Islet of Langerhans (tissue), 1 donor: ENCODE results near the gene NPC1L1.
A peak's percentile ranks its signal among the peaks of the same experiment; 100 is the strongest.

Experiments
- FAIRE-seq: peaks from one replicate; lab custom pipeline; 2011; peaks lifted over from hg19 to GRCh38; lab: Jason Lieb, UNC

NPC1L1 gene

GRCh38 chr7:44541028-44541869 lies at the start of gene NPC1L1:
NPC1L1 (minus strand) TSS chr7:44541330; CDS start chr7:44541259, 71 bp downstream.
- FAIRE-seq: no peak

GRCh38 chr7:44590910-44591309 lies 49.8 kb upstream of the NPC1L1 start:
- no peak for FAIRE-seq

DNA sequence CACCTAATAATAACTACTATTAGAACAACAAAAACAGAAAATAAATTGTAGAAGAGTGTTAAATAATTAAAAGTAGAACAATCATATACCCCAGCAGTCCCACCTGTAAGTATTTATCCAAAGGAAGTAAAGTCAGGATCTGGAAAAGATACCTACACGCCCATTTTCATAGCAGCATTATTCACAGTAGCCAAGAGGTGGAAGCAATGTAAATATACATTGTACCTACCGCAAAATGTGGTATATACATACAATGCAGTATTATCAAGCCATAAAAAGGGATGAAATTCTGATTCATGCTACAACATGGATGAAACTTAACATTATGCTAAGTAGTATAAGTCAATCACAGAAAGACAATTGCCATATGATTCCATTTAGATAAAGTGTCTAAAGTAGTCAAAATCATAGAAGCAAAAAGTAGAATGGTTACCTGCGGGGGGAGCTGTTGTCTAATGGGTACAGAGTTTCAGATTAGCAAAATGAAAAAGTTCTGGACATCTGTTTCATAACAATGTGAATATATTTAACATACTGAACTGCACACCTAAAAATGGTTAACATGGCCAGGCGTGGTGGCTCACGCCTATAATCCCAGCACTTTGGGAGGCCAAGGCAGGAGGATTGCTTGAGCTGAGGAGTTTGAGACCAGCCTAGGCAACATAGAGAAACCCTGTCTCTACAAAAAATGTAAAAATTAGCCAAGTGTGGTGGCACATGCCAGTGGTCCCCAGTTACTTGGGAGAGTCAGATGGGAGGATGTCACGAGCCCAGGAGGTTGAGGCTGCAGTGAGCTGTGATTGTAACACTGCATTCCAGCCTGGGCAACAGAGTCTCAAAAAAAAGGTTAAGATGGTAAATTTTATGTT lies 46.9 kb upstream of the NPC1L1 start:
- peak; percentile 27 for FAIRE-seq

GRCh38 chr7:44583146-44583865 lies 42.2 kb upstream of the NPC1L1 start:
- FAIRE-seq: no peak

- FAIRE-seq: peak; percentile 30
These were observed 40.9 kb upstream of the NPC1L1 start, which contains the start of gene TMED4 for GRCh38 chr7:44581879-44582603. TMED4 (minus strand) TSS chr7:44582231; CDS start chr7:44582206, 25 bp downstream.

- FAIRE-seq: no peak
These were observed 40.1 kb upstream of the NPC1L1 start for GRCh38 chr7:44580945-44581878.

GRCh38 chr7:44576228-44576627 lies 35.1 kb upstream of the NPC1L1 start:
- FAIRE-seq: no peak

DNA sequence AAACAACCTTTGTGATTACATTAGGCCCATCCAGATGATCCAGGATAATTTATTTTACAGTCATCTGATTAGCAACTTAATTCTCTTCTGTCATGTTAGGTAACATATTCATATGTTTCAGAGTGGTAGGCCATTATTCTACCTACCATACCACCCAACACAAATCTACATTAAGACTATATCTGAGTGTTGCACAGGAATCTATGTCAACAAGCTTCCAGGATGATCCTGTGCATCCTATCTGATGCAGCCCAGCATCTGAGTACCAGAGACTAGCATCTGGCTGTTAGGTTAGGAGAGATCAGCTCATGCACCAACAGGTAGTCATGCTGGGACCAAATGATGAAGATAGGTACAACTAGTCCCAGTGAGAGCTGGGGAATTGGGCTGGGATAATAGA lies 33.9 kb upstream of the NPC1L1 start:
- no peak for FAIRE-seq

- FAIRE-seq: no peak
These were observed 33.2 kb upstream of the NPC1L1 start for GRCh38 chr7:44574287-44574872.

- peak; percentile 51 for FAIRE-seq
These were observed 32.5 kb upstream of the NPC1L1 start, which contains the start of gene DDX56 for GRCh38 chr7:44573464-44574286. DDX56 (minus strand) TSS chr7:44573908; CDS start chr7:44573895, 13 bp downstream.

DNA sequence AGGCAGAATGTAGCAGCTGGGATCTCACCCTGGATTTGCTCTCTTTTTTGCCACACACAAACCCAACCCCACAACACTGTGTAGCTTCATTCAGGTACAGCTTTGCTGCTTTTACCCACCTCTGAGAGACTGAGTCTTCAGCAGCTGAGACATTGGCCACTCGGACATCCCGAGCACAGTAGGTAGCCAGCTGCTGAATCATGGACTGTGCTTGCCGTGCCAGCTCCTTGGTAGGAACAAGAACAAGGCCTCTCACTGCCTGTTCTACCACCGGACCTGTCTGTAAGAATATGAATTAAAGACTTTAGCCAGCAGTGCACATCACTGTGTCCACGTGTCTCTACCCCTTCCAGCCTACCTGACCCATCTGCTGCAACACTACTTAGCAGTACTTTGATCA lies 31.6 kb upstream of the NPC1L1 start:
- FAIRE-seq: no peak

DNA sequence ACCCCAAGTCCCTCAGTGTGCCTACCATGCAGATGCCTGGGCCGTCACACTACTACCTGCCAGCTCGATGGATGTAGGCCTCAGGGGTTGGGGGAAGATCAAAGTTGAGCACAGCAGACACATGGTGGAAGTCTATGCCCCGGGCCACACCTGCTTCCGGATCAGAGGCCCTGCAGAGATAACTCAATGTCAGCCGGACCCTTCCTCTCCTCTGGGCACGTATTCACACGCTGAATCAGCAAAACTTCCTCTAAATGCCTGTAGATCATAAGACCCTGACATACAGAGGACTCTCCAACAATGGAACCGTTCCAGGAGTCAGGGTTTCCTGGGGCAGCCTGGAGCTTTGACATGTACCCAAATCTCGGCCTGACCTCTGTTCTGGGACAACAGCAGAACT lies 28.8 kb upstream of the NPC1L1 start:
- no peak for FAIRE-seq

DNA sequence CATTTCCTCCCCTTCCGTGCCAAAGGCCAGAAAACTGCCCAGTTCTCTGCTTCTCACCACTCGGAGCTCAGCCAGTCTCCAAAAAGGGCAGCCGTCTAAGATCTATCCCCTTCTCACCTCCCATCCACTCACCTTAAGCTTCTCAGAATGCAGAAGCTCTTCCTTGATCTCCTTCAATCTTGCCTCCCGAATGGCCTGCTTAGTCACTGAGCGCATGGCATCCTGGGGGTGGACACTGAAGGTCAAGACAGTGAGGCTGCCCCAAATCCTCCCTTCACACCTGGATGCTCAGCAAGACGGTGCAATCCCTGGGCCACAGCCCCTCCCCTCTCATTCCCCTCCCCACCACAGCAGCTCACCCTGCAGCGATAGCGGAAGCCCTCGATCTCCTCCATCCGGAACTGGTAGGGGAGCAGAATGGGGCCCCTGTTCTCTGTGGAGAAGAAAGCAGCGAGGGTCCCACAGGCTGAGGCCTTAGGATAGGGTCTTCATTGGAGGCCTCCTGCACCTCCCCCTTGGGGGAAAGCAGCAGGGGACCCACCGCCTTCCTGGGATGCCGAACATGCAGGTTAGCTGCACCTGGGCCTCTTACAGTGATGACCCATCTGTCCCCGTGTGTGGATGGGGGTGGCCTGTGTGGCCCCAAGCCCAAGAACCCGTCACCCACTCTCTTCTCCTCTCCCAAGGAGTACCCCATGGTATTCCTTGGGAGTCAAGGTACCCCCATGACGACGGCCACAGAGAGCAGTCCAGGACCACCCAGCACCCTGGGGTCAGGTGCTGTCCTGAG lies 27.8 kb upstream of the NPC1L1 start:
- FAIRE-seq: no peak

DNA sequence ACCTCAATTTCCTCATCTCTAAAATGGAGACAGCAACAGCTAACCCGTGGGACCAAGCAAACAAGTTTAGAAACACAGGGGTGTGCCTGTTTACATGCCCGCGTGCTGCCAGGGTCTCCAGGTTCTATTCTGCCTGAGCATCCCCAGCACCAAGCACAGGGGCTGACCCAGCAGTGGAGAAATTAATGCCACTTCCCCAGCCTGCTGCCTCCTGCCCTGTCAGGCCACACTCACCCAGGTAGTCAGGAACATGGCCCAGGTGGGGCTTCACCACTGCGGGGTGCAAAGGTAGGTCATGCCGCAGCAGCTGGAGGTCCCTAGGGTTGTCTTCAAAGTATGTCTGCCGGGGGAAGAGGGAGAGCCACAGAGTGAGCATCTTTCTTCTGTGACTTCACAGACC lies 26.8 kb upstream of the NPC1L1 start:
- no peak for FAIRE-seq

- FAIRE-seq: no peak
These were observed 25.6 kb upstream of the NPC1L1 start for GRCh38 chr7:44566680-44567079.

DNA sequence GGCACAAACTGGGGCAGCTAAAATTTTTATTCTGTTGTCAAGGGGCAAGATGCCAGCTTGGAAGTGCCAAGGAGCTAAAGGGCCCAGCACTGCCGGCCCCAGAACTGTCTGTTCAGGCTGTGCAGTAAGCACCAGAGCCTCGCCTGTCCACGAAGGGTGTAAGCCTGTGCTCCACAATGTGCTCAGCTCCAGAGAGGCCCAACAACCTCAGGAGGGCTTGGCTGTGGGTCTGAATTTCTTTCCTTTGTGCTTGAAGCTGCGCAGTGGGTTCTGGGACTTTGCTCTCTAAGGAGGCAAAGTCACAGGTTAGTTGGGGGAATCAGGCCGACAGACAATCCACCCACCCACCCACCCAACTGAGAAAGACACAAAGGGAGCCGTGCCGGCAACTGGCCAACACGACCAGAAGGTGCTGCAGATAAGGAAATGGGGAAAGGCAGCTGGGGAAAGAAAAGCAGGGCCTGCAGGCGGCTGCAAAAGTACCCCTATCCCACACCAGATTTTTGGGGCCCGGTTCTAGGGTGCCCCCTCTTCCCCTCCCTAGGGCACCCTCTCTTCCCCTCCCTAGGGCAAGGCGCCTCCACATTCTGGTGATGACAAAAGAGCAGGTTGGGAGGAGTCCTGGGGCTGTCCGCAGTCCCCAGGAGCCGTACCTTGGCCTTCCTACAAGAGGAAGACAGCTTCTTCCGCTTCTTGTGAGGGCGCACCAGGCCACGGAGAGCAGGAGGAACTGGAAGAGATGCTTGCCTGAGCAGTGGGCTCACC lies 24.8 kb upstream of the NPC1L1 start:
- FAIRE-seq: no peak

- FAIRE-seq: no peak
These were observed 24.1 kb upstream of the NPC1L1 start for GRCh38 chr7:44565097-44565794.
